HG03575 (cell line): ENCODE results near the gene PM20D2.
A peak's percentile ranks its signal among the peaks of the same experiment; 100 is the strongest.
"Not testable (repeated sequence)": the region's sequence is repeated elsewhere in the genome, so short reads cannot be mapped to it uniquely, and the experiment has no call there.

Experiments
- ATAC-seq: cut with Tn5 transposase; IDR thresholded peaks from one replicate; pipeline ENCODE4 v1.9.1; 2021; ENCODE audit not compliant: unreplicated experiment, insufficient number of reproducible peaks, low FRiP score; ENCODE audit errors: extremely low read depth

PM20D2 gene

GRCh38 chr6:89145956-89146717, at the start of gene PM20D2:
PM20D2 (plus strand) TSS chr6:89146055; CDS start chr6:89146145, 90 bp downstream.
- peak; percentile 12 for ATAC-seq

GRCh38 chr6:89098461-89098860, 47.4 kb upstream of the PM20D2 start:
- ATAC-seq = no peak

- no peak for ATAC-seq
These were observed 45.7 kb upstream of the PM20D2 start for GRCh38 chr6:89100114-89100513.

- no peak for ATAC-seq
These were observed 35.6 kb upstream of the PM20D2 start for GRCh38 chr6:89110284-89110683.

- ATAC-seq = no peak
These were observed 33.9 kb upstream of the PM20D2 start for GRCh38 chr6:89111933-89112332.

GRCh38 chr6:89116702-89117101, 29.2 kb upstream of the PM20D2 start:
- ATAC-seq = no peak

GRCh38 chr6:89117211-89118108, 28.4 kb upstream of the PM20D2 start, which contains the start of gene SRSF12:
SRSF12 (minus strand) TSS chr6:89118071; CDS start chr6:89117887, 184 bp downstream.
- ATAC-seq = no peak

- ATAC-seq = no peak
These were observed 26.9 kb upstream of the PM20D2 start for GRCh38 chr6:89118931-89119330.

GRCh38 chr6:89120371-89120770, 25.5 kb upstream of the PM20D2 start:
- no peak for ATAC-seq

- no peak for ATAC-seq
These were observed 23.9 kb upstream of the PM20D2 start for GRCh38 chr6:89121934-89122333.

- ATAC-seq = no peak
These were observed 23.2 kb upstream of the PM20D2 start for GRCh38 chr6:89122625-89123024.

GRCh38 chr6:89128256-89128671, 17.6 kb upstream of the PM20D2 start:
- ATAC-seq = not testable (repeated sequence)

- no peak for ATAC-seq
These were observed 14.3 kb upstream of the PM20D2 start for GRCh38 chr6:89131599-89131998.

- ATAC-seq = no peak
These were observed 13.8 kb upstream of the PM20D2 start for GRCh38 chr6:89132057-89132456.

- ATAC-seq = no peak
These were observed 11.9 kb upstream of the PM20D2 start for GRCh38 chr6:89133981-89134380.

- no peak for ATAC-seq
These were observed 11.1 kb upstream of the PM20D2 start for GRCh38 chr6:89134723-89135122.

GRCh38 chr6:89138173-89138572, 7.7 kb upstream of the PM20D2 start:
- no peak for ATAC-seq

- no peak for ATAC-seq
These were observed 6.1 kb upstream of the PM20D2 start for GRCh38 chr6:89139509-89140346.
